ENCODE data around the gene MAN2A2. TPM values are rescaled to one million over a fixed set of nuclear protein-coding genes. Genes with fewer than 3 reads are reported as not detected.
A peak's percentile ranks its signal among the peaks of the same experiment; 100 is the strongest.
"Not testable (repeated sequence)": the region's sequence is repeated elsewhere in the genome, so short reads cannot be mapped to it uniquely, and the experiment has no call there.

Gene MAN2A2
- total RNA-seq, 2 donors from 2014 or later: 172 to 244 TPM

- Mint-ChIP-seq H3K9me3 (no peaks in the 10 kb centered on the region), H3K4me3 (no peak overlapping the region), H3K36me3 (peaks cover 15% of the 10 kb centered on the region), H3K27me3 (no peaks in the 10 kb centered on the region), H3K27ac (no peak overlapping the region), H3K4me1 (ENCODE audit: low read depth in 2 of 2) (peaks cover 10 to 22% of the 10 kb centered on the region in 2 donors)
- DNase-seq (ENCODE audit: low spot score) (no peak), ATAC-seq (peak in 1 of 2 donors; percentile 3)
Measured at GRCh38 chr15:90893175-90894090, 9.7 kb upstream of the MAN2A2 start.

- H3K4me3 Mint-ChIP-seq: no peak overlapping the region
- H3K9me3 Mint-ChIP-seq: no peaks in the 10 kb centered on the region
- peaks cover 12% of the 10 kb centered on the region for H3K36me3 Mint-ChIP-seq
- DNase-seq (ENCODE audit: low spot score): no peak
- no peaks in the 10 kb centered on the region for H3K27me3 Mint-ChIP-seq
- H3K4me1 Mint-ChIP-seq (ENCODE audit: low read depth in 2 of 2): peaks cover 10 to 16% of the 10 kb centered on the region in 2 donors
- peak overlapping the region; percentile 3 to 30 for H3K27ac Mint-ChIP-seq
- no peak for ATAC-seq
Measured at GRCh38 chr15:90895571-90896117, 7.5 kb upstream of the MAN2A2 start.

GRCh38 chr15:90897131-90897655 is 5.9 kb upstream of the MAN2A2 start:
- H3K27me3 Mint-ChIP-seq; H3K4me3 Mint-ChIP-seq; H3K9me3 Mint-ChIP-seq; ATAC-seq; DNase-seq (ENCODE audit: low spot score): not testable (repeated sequence)
- Mint-ChIP-seq H3K4me1 (ENCODE audit: low read depth in 2 of 2) (peaks cover 22 to 28% of the 10 kb centered on the region in 2 donors), H3K27ac (peak overlapping the region in 1 of 2 donors; percentile 26), H3K36me3 (peaks cover 12% of the 10 kb centered on the region)

- Mint-ChIP-seq H3K36me3 (peaks cover 12% of the 10 kb centered on the region), H3K27ac (peak overlapping the region; percentile 92 to 93), H3K4me3 (peak overlapping the region; percentile 92), H3K27me3 (no peaks in the 10 kb centered on the region), H3K4me1 (ENCODE audit: low read depth in 2 of 2) (peaks cover 29 to 36% of the 10 kb centered on the region in 2 donors), H3K9me3 (no peaks in the 10 kb centered on the region)
- ATAC-seq: no peak
- DNase-seq (ENCODE audit: low spot score): no peak
Measured at GRCh38 chr15:90901175-90902039, 1.7 kb upstream of the MAN2A2 start.

GRCh38 chr15:90902040-90902839 is 862 bp upstream of the MAN2A2 start:
- peak; percentile 90 to 91 for ATAC-seq
- peaks cover 27 to 36% of the 10 kb centered on the region in 2 donors for H3K4me1 Mint-ChIP-seq (ENCODE audit: low read depth in 2 of 2)
- H3K9me3 Mint-ChIP-seq: no peaks in the 10 kb centered on the region
- H3K27ac Mint-ChIP-seq: peak overlapping the region; percentile 92 to 93
- peak; percentile 82 for DNase-seq (ENCODE audit: low spot score)
- peaks cover 11% of the 10 kb centered on the region for H3K36me3 Mint-ChIP-seq
- H3K4me3 Mint-ChIP-seq: peak overlapping the region; percentile 92
- H3K27me3 Mint-ChIP-seq: no peaks in the 10 kb centered on the region

GRCh38 chr15:90903733-90904536 is 833 bp downstream of the MAN2A2 start:
- peak overlapping the region; percentile 84 for H3K4me3 Mint-ChIP-seq
- no peaks in the 10 kb centered on the region for H3K27me3 Mint-ChIP-seq
- no peaks in the 10 kb centered on the region for H3K9me3 Mint-ChIP-seq
- H3K27ac Mint-ChIP-seq: peak overlapping the region; percentile 69 to 79
- peaks cover 25 to 36% of the 10 kb centered on the region in 2 donors for H3K4me1 Mint-ChIP-seq (ENCODE audit: low read depth in 2 of 2)
- no peak for ATAC-seq
- H3K36me3 Mint-ChIP-seq: peaks cover 18% of the 10 kb centered on the region
- no peak for DNase-seq (ENCODE audit: low spot score)

- no peaks in the 10 kb centered on the region for H3K27me3 Mint-ChIP-seq
- H3K27ac Mint-ChIP-seq: no peak overlapping the region
- H3K4me1 Mint-ChIP-seq (ENCODE audit: low read depth in 2 of 2): peaks cover 25 to 36% of the 10 kb centered on the region in 2 donors
- DNase-seq (ENCODE audit: low spot score) (no peak), ATAC-seq (no peak)
- peaks cover 18% of the 10 kb centered on the region for H3K36me3 Mint-ChIP-seq
- no peak overlapping the region for H3K4me3 Mint-ChIP-seq
- H3K9me3 Mint-ChIP-seq: no peaks in the 10 kb centered on the region
Measured at GRCh38 chr15:90904746-90905145, 1.6 kb downstream of the MAN2A2 start.

GRCh38 chr15:90905306-90906180 is 2.4 kb downstream of the MAN2A2 start:
- peaks cover 18% of the 10 kb centered on the region for H3K36me3 Mint-ChIP-seq
- peak overlapping the region in 1 of 2 donors; percentile 70 for H3K27ac Mint-ChIP-seq
- H3K4me3 Mint-ChIP-seq: peak overlapping the region; percentile 8
- ATAC-seq (no peak), DNase-seq (ENCODE audit: low spot score) (no peak)
- H3K27me3 Mint-ChIP-seq: no peaks in the 10 kb centered on the region
- H3K4me1 Mint-ChIP-seq (ENCODE audit: low read depth in 2 of 2): peaks cover 21 to 32% of the 10 kb centered on the region in 2 donors
- no peaks in the 10 kb centered on the region for H3K9me3 Mint-ChIP-seq

GRCh38 chr15:90906181-90906849 is 3.2 kb downstream of the MAN2A2 start:
- Mint-ChIP-seq H3K27ac (no peak overlapping the region), H3K36me3 (peaks cover 18% of the 10 kb centered on the region), H3K9me3 (no peaks in the 10 kb centered on the region), H3K4me3 (peak overlapping the region; percentile 8), H3K27me3 (no peaks in the 10 kb centered on the region), H3K4me1 (ENCODE audit: low read depth in 2 of 2) (peaks cover 18 to 28% of the 10 kb centered on the region in 2 donors)
- DNase-seq (ENCODE audit: low spot score): no peak
- ATAC-seq: no peak

GRCh38 chr15:90907051-90907660 is 4.1 kb downstream of the MAN2A2 start:
- Mint-ChIP-seq H3K27me3 (no peaks in the 10 kb centered on the region), H3K4me1 (ENCODE audit: low read depth in 2 of 2) (peaks cover 10 to 20% of the 10 kb centered on the region in 2 donors), H3K36me3 (peaks cover 18% of the 10 kb centered on the region), H3K27ac (no peak overlapping the region), H3K9me3 (no peaks in the 10 kb centered on the region), H3K4me3 (no peak overlapping the region)
- DNase-seq (ENCODE audit: low spot score) (no peak), ATAC-seq (no peak)

Measured in natural killer cell treated with Interleukin-12 subunit alpha and Interleukin-12 subunit beta and Interleukin-15 and Interleukin-18, amount 100 ng/mL, for 72 hours (primary cell).